Ishikawa (cell line): Measurements from ENCODE around the gene YBX2.

Source experiments
- CEBPB ChIP-seq: IDR thresholded peaks from 2 replicates; pipeline ENCODE4 v1.6.1; 2012
- CREB1 ChIP-seq: IDR thresholded peaks from 2 replicates; pipeline ENCODE4 v1.6.1; 2012; ENCODE audit warnings: low read depth
- EGR1 ChIP-seq: IDR thresholded peaks from 2 replicates; pipeline ENCODE4 v1.6.1; 2012
- EP300 ChIP-seq: IDR thresholded peaks from 2 replicates; pipeline ENCODE4 v1.6.1; 2012; ENCODE audit warnings: borderline replicate concordance
- FOXM1 ChIP-seq: IDR thresholded peaks from 2 replicates; pipeline ENCODE4 v1.6.1; 2012; ENCODE audit warnings: low read depth, borderline replicate concordance
- MAX ChIP-seq: IDR thresholded peaks from 2 replicates; pipeline ENCODE4 v1.6.1; 2012
- NFIC ChIP-seq: IDR thresholded peaks from 2 replicates; pipeline ENCODE4 v1.6.1; 2012
- RAD21 ChIP-seq: IDR thresholded peaks from 2 replicates; pipeline ENCODE4 v1.6.1; 2012; ENCODE audit warnings: low read depth
- REST ChIP-seq: IDR thresholded peaks from 2 replicates; pipeline ENCODE4 v1.6.1; 2012; ENCODE audit warnings: low read depth, mild to moderate bottlenecking
- TAF1 ChIP-seq: IDR thresholded peaks from 2 replicates; pipeline ENCODE4 v1.6.1; 2012; ENCODE audit warnings: low read depth, mild to moderate bottlenecking
- TCF12 ChIP-seq: IDR thresholded peaks from 2 replicates; pipeline ENCODE4 v1.6.1; 2012; ENCODE audit warnings: low read depth
- TEAD4 ChIP-seq: IDR thresholded peaks from 2 replicates; pipeline ENCODE4 v1.6.1; 2012
- YY1 ChIP-seq: IDR thresholded peaks from 2 replicates; pipeline ENCODE4 v1.6.1; 2012; ENCODE audit warnings: low read depth
- ZBTB7A ChIP-seq: IDR thresholded peaks from 2 replicates; pipeline ENCODE4 v1.6.1; 2012; ENCODE audit warnings: low read depth
- TF ChIP-seq, protein P1 (sequence below): IDR thresholded peaks from 2 replicates; pipeline ENCODE4 v1.6.1; 2012

Gene YBX2

GRCh38 chr17:7261379-7262191, 32.9 kb downstream of the YBX2 start:
- 0 out of 2 replicates have a peak, but pooled peaks have one; percentile 31 for TF ChIP-seq YY1
- TF ChIP-seq, protein P1, sequence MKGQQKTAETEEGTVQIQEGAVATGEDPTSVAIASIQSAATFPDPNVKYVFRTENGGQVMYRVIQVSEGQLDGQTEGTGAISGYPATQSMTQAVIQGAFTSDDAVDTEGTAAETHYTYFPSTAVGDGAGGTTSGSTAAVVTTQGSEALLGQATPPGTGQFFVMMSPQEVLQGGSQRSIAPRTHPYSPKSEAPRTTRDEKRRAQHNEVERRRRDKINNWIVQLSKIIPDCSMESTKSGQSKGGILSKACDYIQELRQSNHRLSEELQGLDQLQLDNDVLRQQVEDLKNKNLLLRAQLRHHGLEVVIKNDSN: no peak
- 0 out of 2 replicates have a peak, but pooled peaks have one; percentile 35 for TF ChIP-seq MAX

DNA sequence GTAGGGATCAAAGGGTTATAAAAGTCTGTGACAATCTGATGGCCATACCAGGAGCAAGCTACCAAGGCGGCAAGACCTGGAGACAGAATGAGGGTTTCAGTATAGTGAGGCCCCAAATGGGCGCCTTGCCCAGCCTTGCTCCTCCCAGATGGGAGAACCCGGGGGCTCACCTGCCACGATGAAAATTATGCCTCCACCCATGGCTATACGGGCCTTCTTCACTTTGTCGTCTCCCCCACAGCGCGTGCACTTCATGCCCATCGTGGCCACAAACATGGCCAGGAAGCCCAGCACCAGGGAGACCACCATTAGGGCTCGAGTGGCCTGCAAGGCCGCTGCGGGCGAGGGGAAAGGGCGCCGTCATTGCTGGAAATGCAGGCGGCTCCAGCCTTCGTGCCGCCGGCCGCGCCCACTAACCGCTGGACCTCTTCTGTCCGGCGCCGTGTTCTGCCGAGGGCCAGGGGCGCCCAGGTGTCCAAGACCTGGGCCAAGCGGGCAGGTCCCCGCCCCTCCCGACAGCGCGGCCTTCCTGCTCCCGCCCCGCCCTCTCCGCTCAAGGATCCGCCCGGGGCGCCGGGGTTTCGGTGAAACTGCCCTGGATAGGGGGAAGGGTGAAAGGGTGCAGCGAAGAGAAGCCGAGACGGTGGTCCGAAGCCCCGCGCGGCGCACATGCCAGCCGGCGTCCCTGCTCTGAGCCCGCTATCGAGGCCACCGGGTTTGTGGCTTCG, 33.6 kb downstream of the YBX2 start:
- TF ChIP-seq NFIC: no peak
- no peak for TF ChIP-seq CEBPB
- TF ChIP-seq, protein P1: no peak
- no peak for TF ChIP-seq RAD21
- peak; percentile 30; the same call in 1 of the 2 replicates for TF ChIP-seq TCF12
- peak; percentile 56; the same call in 1 of the 2 replicates for TF ChIP-seq ZBTB7A
- TF ChIP-seq YY1: no peak
- TF ChIP-seq EP300: no peak
- TF ChIP-seq EGR1: no peak
- TF ChIP-seq FOXM1: no peak
- 0 out of 2 replicates have a peak, but pooled peaks have one; percentile 39 for TF ChIP-seq MAX
- no peak for TF ChIP-seq REST
- TF ChIP-seq TEAD4: no peak
- no peak for TF ChIP-seq CREB1
- TF ChIP-seq TAF1: peak; percentile 46

DNA sequence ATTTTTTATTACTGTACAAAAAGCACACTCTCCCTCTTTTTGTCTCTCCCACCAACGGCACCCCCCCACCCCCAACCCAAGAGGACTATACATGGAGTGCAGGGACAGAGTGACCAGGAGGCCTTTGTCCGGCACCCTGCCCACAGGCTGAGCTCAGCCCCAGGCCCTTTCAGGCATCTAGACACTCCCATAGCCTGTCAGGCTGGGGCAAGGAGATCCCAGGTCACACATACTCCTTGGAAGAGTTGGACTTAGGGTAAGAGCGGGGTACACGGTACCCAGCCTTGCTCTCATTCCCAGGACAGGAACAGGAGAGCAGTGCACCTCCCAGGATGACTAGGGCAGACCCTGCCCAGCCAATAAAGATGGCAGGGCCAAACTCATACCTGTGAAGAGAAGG, 34.3 kb downstream of the YBX2 start:
- TF ChIP-seq TCF12 (no peak), TAF1 (no peak), EP300 (no peak), EGR1 (no peak), REST (no peak), TEAD4 (no peak), CEBPB (no peak), NFIC (no peak), RAD21 (no peak), MAX (no peak), YY1 (no peak)
- TF ChIP-seq, protein P1: no peak

DNA sequence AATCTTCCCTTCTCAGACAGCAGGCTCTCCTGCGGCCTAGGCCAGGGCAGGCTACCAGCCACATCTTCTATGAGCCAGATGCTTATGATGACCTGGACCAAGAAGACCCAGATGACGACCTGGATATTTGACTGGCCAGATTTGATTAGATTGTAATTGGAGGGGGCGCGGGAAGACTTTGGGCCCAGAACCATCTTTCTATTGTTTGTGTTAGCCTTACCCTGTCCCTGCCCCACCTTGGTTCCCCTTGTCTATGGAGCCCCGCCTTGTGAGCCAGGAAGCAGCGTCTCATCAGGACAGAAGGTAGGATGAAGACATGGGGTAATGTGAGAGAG, 34.9 kb downstream of the YBX2 start:
- TF ChIP-seq TCF12 (no peak), MAX (no peak), RAD21 (no peak), NFIC (no peak), TEAD4 (no peak), REST (no peak), CREB1 (no peak), EP300 (no peak), TAF1 (no peak), ZBTB7A (no peak), EGR1 (no peak), YY1 (no peak), FOXM1 (no peak)
- TF ChIP-seq, protein P1: no peak
